Measurements from ENCODE around the gene ZC3H15. TPM values are rescaled to one million over a fixed set of nuclear protein-coding genes. Genes with fewer than 3 reads are reported as not detected.
"Not testable (repeated sequence)": the region's sequence is repeated elsewhere in the genome, so short reads cannot be mapped to it uniquely, and the experiment has no call there.

ZC3H15 gene
- total RNA-seq, 4 donors from 2014 or later = 43.2 to 98.4 (median 51.0) TPM

GRCh38 chr2:186467421-186467820 lies 18.6 kb upstream of the ZC3H15 start:
- no peak for DNase-seq

GRCh38 chr2:186472722-186473493 lies 13.2 kb upstream of the ZC3H15 start:
- H3K4me3 ChIP-seq; H3K9me3 ChIP-seq; intact Hi-C loops (cut with DNase I; ENCODE audit: low total_unique reads); H3K27ac ChIP-seq; DNase-seq; in situ Hi-C loops (cut with MboI; ENCODE audit: low pct_ligation_motif_present in 1 of 4, low pct_unique_long_range_greater_than_20kb in 1 of 4, low sequenced_read_pairs in 3 of 4); H3K36me3 ChIP-seq; H3K4me1 ChIP-seq; H3K27me3 ChIP-seq: not testable (repeated sequence)
- WGBS, 2 donors (ENCODE audit: low coverage in 1 of 2) = 94% methylated on average over 18 of the region's 49 CpGs; no CpG with 5 or more reads in 1 of the 2 donors

More at GRCh38 chr2:186467421-186467820, 18.6 kb upstream of the ZC3H15 start:
- H3K4me3 ChIP-seq = no peak overlapping the region
- in situ Hi-C loops (cut with MboI; ENCODE audit: low pct_ligation_motif_present in 1 of 4, low pct_unique_long_range_greater_than_20kb in 1 of 4, low sequenced_read_pairs in 3 of 4) (no loop called here), intact Hi-C loops (cut with DNase I; ENCODE audit: low total_unique reads) (no loop called here)
- TF ChIP-seq EP300 (IDR thresholded peaks at IDR 0.05; ENCODE audit: low read depth) (no peak), POLR2AphosphoS5 (IDR thresholded peaks at IDR 0.05) (no peak), POLR2A (IDR thresholded peaks at IDR 0.05) (no peak)
- TF ChIP-seq, protein P1, sequence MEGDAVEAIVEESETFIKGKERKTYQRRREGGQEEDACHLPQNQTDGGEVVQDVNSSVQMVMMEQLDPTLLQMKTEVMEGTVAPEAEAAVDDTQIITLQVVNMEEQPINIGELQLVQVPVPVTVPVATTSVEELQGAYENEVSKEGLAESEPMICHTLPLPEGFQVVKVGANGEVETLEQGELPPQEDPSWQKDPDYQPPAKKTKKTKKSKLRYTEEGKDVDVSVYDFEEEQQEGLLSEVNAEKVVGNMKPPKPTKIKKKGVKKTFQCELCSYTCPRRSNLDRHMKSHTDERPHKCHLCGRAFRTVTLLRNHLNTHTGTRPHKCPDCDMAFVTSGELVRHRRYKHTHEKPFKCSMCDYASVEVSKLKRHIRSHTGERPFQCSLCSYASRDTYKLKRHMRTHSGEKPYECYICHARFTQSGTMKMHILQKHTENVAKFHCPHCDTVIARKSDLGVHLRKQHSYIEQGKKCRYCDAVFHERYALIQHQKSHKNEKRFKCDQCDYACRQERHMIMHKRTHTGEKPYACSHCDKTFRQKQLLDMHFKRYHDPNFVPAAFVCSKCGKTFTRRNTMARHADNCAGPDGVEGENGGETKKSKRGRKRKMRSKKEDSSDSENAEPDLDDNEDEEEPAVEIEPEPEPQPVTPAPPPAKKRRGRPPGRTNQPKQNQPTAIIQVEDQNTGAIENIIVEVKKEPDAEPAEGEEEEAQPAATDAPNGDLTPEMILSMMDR (IDR thresholded peaks at IDR 0.05) = no peak
- no peaks in the 10 kb centered on the region for H3K36me3 ChIP-seq
- no peaks in the 10 kb centered on the region for H3K27me3 ChIP-seq
- H3K27ac ChIP-seq = no peak overlapping the region
- WGBS, 2 donors (ENCODE audit: low coverage in 1 of 2) = 80 to 98% methylated on average over 1 to 2 of the region's 2 CpGs
- peaks cover 6 to 8% of the 10 kb centered on the region in 2 donors for H3K9me3 ChIP-seq
- no peaks in the 10 kb centered on the region for H3K4me1 ChIP-seq

- DNase-seq; H3K9me3 ChIP-seq; H3K4me1 ChIP-seq; in situ Hi-C loops (cut with MboI; ENCODE audit: low pct_ligation_motif_present in 1 of 4, low pct_unique_long_range_greater_than_20kb in 1 of 4, low sequenced_read_pairs in 3 of 4); H3K27ac ChIP-seq; H3K4me3 ChIP-seq; intact Hi-C loops (cut with DNase I; ENCODE audit: low total_unique reads); H3K27me3 ChIP-seq; H3K36me3 ChIP-seq: not testable (repeated sequence)
- 79 to 100% methylated on average over 1 of the region's 1 CpG for WGBS, 2 donors (ENCODE audit: low coverage in 1 of 2)
Measured at GRCh38 chr2:186474239-186474638, 11.8 kb upstream of the ZC3H15 start.

DNA sequence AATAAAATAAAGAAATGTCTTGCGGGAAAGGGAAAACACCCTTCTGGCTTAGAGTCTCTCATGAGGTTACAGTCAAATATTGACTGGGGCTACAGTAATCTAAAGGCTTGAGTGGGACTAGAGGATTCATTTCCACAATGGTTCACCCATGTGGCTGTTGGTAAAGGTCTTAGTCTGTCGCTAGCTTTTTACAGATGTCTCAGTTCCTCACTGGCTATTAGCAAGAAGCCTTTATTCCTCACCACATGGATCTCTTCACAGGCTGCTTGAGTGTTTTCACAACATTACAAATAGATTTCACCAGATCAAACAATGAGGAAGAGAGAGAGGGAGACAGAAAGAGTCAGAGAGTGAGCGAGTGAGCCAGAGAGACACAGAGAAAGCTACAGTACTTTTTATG lies 8.3 kb upstream of the ZC3H15 start:
- H3K27me3 ChIP-seq = no peaks in the 10 kb centered on the region
- no peak for TF ChIP-seq POLR2A (IDR thresholded peaks at IDR 0.05)
- no peak overlapping the region for H3K27ac ChIP-seq
- peaks cover 0 to 4% (median 2%) of the 10 kb centered on the region in 4 donors for H3K4me1 ChIP-seq
- in situ Hi-C loops (cut with MboI; ENCODE audit: low pct_ligation_motif_present in 1 of 4, low pct_unique_long_range_greater_than_20kb in 1 of 4, low sequenced_read_pairs in 3 of 4) = no loop called here
- no peak overlapping the region for H3K4me3 ChIP-seq
- no peaks in the 10 kb centered on the region for H3K36me3 ChIP-seq
- WGBS, 2 donors (ENCODE audit: low coverage in 1 of 2) = 63 to 88% methylated on average over 3 of the region's 3 CpGs
- DNase-seq = no peak
- intact Hi-C loops (cut with DNase I; ENCODE audit: low total_unique reads) = no loop called here
- no peaks in the 10 kb centered on the region for H3K9me3 ChIP-seq

GRCh38 chr2:186480991-186481390 lies 5.1 kb upstream of the ZC3H15 start:
- Histone ChIP-seq H3K4me1 (peaks cover 0 to 27% (median 11%) of the 10 kb centered on the region in 4 donors), H3K9me3 (no peaks in the 10 kb centered on the region), H3K4me3 (no peak overlapping the region), H3K27ac (no peak overlapping the region), H3K36me3 (no peaks in the 10 kb centered on the region), H3K27me3 (no peaks in the 10 kb centered on the region)
- in situ Hi-C loops (cut with MboI; ENCODE audit: low pct_ligation_motif_present in 1 of 4, low pct_unique_long_range_greater_than_20kb in 1 of 4, low sequenced_read_pairs in 3 of 4) = no loop called here
- no peak for DNase-seq
- TF ChIP-seq POLR2AphosphoS5 (IDR thresholded peaks at IDR 0.05) = no peak
- no peak for TF ChIP-seq POLR2A (IDR thresholded peaks at IDR 0.05)
- TF ChIP-seq, protein P1 (IDR thresholded peaks at IDR 0.05) = no peak
- no peak for TF ChIP-seq EP300 (IDR thresholded peaks at IDR 0.05; ENCODE audit: low read depth)
- intact Hi-C loops (cut with DNase I; ENCODE audit: low total_unique reads) = no loop called here
- 93 to 100% methylated on average over 1 of the region's 1 CpG for WGBS, 2 donors (ENCODE audit: low coverage in 1 of 2)
